Stimulated activated CD8-positive, alpha-beta memory T cell treated with anti-CD3 and anti-CD28 coated beads, Interleukin-2, amount 100 ng/mL, for 48 hours (primary cell): ENCODE measurements around the gene KRI1.

Experiments used
- DNase-seq, 2 donors: peaks; one replicate each; pipeline ENCODE4 v3.0.0-alpha.2; 2020; ENCODE audit warnings: low read depth in 2 of 2

The KRI1 gene

GRCh38 chr19:10518444-10519361, 47.1 kb downstream of the KRI1 start:
- DNase-seq = no peak

GRCh38 chr19:10517760-10518443, 47.9 kb downstream of the KRI1 start:
- no peak for DNase-seq

- no peak for DNase-seq
Measured at GRCh38 chr19:10517361-10517759, 48.5 kb downstream of the KRI1 start, which contains the start of gene S1PR5. Gene S1PR5, minus strand, starts transcription at chr19:10517447. Its CDS starts 2,436 bp downstream, at chr19:10515011.

- no peak for DNase-seq
Measured at GRCh38 chr19:10516671-10517286, 49.0 kb downstream of the KRI1 start.

- no peak for DNase-seq
Measured at GRCh38 chr19:10516064-10516385, 49.8 kb downstream of the KRI1 start.

GRCh38 chr19:10514211-10515145, 51.3 kb downstream of the KRI1 start:
- DNase-seq = peak in 1 of 2 donors; percentile 38

- DNase-seq = no peak
Measured at GRCh38 chr19:10513223-10513622, 52.6 kb downstream of the KRI1 start.

- DNase-seq = peak in 1 of 2 donors; percentile 55
Measured at GRCh38 chr19:10510301-10510802, 55.5 kb downstream of the KRI1 start.

- DNase-seq = peak in 1 of 2 donors; percentile 41
Measured at GRCh38 chr19:10508707-10509106, 57.1 kb downstream of the KRI1 start.

- DNase-seq = no peak
Measured at GRCh38 chr19:10508036-10508435, 57.8 kb downstream of the KRI1 start.

- DNase-seq = peak; percentile 74 to 81
Measured at GRCh38 chr19:10505583-10506229, 60.1 kb downstream of the KRI1 start.
